GM12891 (cell line): ENCODE measurements around the gene UFM1.

ENCODE experiments used
- POLR2AphosphoS5 ChIP-seq: IDR thresholded peaks from 2 replicates; pipeline ENCODE4 v1.6.1; 2011; ENCODE audit warnings: low read depth, low read length, control low read depth
- POU2F2 ChIP-seq: IDR thresholded peaks from 2 replicates; pipeline ENCODE4 v1.6.1; 2011; ENCODE audit warnings: low read depth, mild to moderate bottlenecking, control low read depth, low read length, moderate library complexity

DNA sequence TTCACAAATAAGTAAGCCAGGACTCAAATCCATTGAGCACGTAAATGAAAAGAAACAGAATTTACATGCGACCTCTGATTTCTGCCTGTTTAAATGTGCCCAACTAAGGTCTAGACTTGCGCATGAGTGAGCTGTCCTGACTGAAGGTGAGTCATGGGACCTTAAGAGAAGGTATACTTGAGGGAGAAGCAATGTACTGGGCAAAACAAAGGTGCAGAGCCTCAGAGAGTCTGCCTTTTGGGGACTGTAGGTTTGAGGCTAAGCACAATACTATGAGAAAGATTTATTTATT lies 45.8 kb downstream of the UFM1 start:
- TF ChIP-seq POLR2AphosphoS5, result no peak
- no peak for TF ChIP-seq POU2F2
